Thoracic aorta (tissue), 2 donors: ENCODE results near the gene ATM. TPM values are rescaled to one million over a fixed set of nuclear protein-coding genes. Genes with fewer than 3 reads are reported as not detected.
"Not testable (repeated sequence)": the region's sequence is repeated elsewhere in the genome, so short reads cannot be mapped to it uniquely, and the experiment has no call there.

Source experiments
- ATAC-seq: fragments of 150-250 bp; one replicate; pipeline ENCODE4 v1.8.0; 2017; ENCODE audit warnings: low read depth; ENCODE audit not compliant: insufficient number of reproducible peaks, low FRiP score
- DNase-seq: peaks from one replicate; pipeline ENCODE4 v3.0.0-alpha.2; 2020; ENCODE audit warnings: low spot score
- H3K27ac ChIP-seq, 2 donors: fragments of 200-600 bp; sonication (generic); 1 replicate in 1 of 2; 2 replicates in 1 of 2; pipeline ENCODE4 v1.5.1; 2016; ENCODE audit warnings: mild to moderate bottlenecking in 2 of 2, moderate library complexity in 2 of 2
- H3K27me3 ChIP-seq: fragments of 200-600 bp; sonication (generic); replicated peaks from 2 replicates; pipeline ENCODE4 v1.6.0; 2016; ENCODE audit warnings: mild to moderate bottlenecking; ENCODE audit not compliant: insufficient read depth
- H3K36me3 ChIP-seq: fragments of 200-600 bp; sonication (generic); one replicate; pipeline ENCODE4 v1.5.1; 2016
- H3K4me1 ChIP-seq, 2 donors: fragments of 200-600 bp; sonication (generic); 1 replicate in 1 of 2; 2 replicates in 1 of 2; pipeline versions ENCODE4 v1.5.1 to v1.6.0; 2016; ENCODE audit warnings: low read depth in 2 of 2, mild to moderate bottlenecking in 1 of 2; ENCODE audit not compliant: control insufficient read depth in 1 of 2
- H3K4me3 ChIP-seq: fragments of 200-600 bp; sonication (generic); 2 replicates; pipeline ENCODE4 v1.5.1; 2016; ENCODE audit warnings: mild to moderate bottlenecking
- H3K9me3 ChIP-seq: fragments of 200-600 bp; sonication (generic); 2 replicates; pipeline ENCODE4 v1.5.1; 2016
- total RNA-seq, 2 donors: library from RNA; depleted of rRNA; stranded (reverse); fragments of >200 nt; gene quantifications; one replicate each; pipeline versions ENCODE4 v1.1.0 to v1.2.3, GENCODE V29; 2016
- TF ChIP-seq, protein P1 (sequence below): fragments of 200-600 bp; sonication (generic); IDR thresholded peaks from one replicate; pipeline ENCODE4 v1.5.1; 2019; ENCODE audit warnings: antibody characterized with exemption

ATM gene
- total RNA-seq, 2 donors from 2014 or later, result 70.4 to 85.1 TPM

DNA sequence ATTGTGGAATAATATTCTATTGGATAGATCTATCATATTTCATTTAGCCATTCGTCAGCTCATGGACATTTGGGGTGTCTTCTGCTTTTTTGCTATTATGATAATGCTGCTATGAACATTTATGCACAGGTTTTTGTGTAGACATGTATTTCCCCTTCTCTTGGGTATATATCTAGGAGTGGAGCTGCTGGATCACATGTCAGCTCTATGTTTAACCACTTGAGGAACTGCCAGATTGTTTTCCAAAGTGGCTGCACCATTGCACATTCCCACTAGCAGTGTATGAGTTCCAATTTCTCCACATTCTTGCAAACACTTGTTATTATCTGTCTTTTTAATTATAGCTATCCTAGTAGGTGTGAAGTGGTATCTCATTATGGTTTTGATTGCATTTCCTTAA is 169.5 kb downstream of the ATM start:
- ATAC-seq, result no peak
- TF ChIP-seq, protein P1, sequence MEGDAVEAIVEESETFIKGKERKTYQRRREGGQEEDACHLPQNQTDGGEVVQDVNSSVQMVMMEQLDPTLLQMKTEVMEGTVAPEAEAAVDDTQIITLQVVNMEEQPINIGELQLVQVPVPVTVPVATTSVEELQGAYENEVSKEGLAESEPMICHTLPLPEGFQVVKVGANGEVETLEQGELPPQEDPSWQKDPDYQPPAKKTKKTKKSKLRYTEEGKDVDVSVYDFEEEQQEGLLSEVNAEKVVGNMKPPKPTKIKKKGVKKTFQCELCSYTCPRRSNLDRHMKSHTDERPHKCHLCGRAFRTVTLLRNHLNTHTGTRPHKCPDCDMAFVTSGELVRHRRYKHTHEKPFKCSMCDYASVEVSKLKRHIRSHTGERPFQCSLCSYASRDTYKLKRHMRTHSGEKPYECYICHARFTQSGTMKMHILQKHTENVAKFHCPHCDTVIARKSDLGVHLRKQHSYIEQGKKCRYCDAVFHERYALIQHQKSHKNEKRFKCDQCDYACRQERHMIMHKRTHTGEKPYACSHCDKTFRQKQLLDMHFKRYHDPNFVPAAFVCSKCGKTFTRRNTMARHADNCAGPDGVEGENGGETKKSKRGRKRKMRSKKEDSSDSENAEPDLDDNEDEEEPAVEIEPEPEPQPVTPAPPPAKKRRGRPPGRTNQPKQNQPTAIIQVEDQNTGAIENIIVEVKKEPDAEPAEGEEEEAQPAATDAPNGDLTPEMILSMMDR, result no peak
- Histone ChIP-seq H3K4me3 (no peak overlapping the region), H3K27me3 (no peaks in the 10 kb centered on the region), H3K9me3 (no peaks in the 10 kb centered on the region), H3K4me1 (no peaks in the 10 kb centered on the region), H3K27ac (no peak overlapping the region), H3K36me3 (no peaks in the 10 kb centered on the region)
- no peak for DNase-seq

DNA sequence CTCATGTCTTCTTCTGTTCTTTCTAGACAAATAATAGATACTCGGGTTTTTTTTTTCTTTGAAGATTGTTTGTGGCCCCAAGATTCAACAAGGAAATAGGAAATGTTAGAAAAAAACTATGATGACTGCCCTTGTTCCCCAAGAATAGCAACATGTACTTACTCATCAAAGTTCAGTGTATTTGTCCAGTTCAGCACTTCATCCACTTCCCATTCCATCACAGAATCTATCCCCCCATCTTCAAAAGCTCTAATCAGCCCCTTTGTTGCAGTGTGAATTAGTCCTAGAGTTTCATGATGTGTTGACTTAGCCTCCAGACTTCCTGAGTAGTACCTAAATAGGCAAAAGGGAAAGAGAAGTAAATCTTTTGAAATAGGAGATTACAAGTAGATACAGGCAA is 170.2 kb downstream of the ATM start:
- Histone ChIP-seq H3K36me3 (no peaks in the 10 kb centered on the region), H3K9me3 (no peaks in the 10 kb centered on the region), H3K4me1 (no peaks in the 10 kb centered on the region), H3K27ac (no peak overlapping the region), H3K27me3 (no peaks in the 10 kb centered on the region), H3K4me3 (no peak overlapping the region)
- TF ChIP-seq, protein P1, result no peak
- DNase-seq (no peak), ATAC-seq (no peak)

DNA sequence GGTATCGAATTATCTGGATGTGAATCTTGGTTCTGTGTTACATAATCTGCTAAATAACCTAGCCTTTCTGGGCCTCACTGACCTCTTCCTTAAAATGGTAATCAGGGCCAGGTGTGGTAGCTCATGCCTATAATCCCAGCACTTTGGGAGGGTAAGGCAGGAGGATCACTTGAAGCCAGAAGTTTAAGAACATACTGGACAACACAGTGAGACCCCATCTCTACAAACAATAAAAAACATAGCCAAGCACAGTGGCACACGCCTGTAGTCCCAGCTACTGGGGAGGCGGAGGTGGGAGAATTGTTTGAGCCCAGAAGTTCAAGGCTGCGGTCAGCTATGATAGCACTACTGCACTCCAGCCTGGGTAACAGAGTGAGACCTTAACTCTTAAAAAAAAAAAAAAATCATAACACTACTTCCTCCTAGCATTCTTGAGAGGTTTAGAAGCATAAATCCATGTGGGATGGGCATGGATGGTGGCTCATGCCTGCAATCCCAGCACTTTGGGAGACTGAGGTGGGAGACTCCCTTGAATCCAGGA is 171.9 kb downstream of the ATM start:
- Histone ChIP-seq H3K27me3 (no peaks in the 10 kb centered on the region), H3K27ac (no peak overlapping the region), H3K36me3 (no peaks in the 10 kb centered on the region), H3K4me3 (no peak overlapping the region), H3K9me3 (no peaks in the 10 kb centered on the region), H3K4me1 (no peaks in the 10 kb centered on the region)
- DNase-seq (no peak), ATAC-seq (no peak)
- TF ChIP-seq, protein P1, result no peak

DNA sequence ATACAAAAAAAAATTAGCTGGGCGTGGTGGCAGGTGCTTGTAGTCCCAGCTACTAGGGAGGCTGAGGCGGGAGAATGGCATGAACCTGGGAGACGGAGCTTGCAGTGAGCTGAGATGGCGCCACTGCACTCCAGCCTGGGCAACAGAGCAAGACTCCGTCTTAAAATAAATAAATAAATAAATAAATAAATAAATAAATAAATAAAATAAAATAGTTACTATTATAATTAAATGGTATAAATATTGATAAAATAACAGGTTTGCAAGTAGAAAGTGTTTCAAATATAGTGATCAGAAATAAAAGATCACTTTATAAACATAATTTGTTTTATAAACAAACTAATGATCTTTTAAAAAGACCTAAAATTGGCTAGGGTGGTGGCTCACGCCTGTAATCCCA is 173.8 kb downstream of the ATM start:
- not testable (repeated sequence) for H3K4me1 ChIP-seq, H3K9me3 ChIP-seq, H3K27ac ChIP-seq, DNase-seq, H3K36me3 ChIP-seq, ATAC-seq, H3K27me3 ChIP-seq, H3K4me3 ChIP-seq

DNA sequence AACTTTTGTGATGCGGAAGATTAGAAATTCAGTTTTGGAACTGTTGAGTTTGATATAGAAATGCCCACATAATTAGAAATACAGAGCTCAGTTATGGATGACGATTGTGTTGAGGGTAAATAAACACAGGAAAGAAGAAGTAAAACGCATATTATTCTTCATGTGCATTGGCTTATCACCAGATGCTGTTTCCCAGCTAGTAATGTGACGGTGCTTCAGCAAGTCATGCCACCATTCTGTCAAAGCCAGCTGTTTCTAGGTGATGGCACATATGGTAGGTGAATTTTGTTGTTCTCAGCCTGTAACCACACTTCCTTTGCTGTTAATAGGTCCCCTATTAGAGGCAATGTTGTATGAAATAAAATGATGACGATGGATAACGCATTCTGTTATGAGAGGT is 175.6 kb downstream of the ATM start:
- ATAC-seq, result no peak
- TF ChIP-seq, protein P1, result no peak

DNA sequence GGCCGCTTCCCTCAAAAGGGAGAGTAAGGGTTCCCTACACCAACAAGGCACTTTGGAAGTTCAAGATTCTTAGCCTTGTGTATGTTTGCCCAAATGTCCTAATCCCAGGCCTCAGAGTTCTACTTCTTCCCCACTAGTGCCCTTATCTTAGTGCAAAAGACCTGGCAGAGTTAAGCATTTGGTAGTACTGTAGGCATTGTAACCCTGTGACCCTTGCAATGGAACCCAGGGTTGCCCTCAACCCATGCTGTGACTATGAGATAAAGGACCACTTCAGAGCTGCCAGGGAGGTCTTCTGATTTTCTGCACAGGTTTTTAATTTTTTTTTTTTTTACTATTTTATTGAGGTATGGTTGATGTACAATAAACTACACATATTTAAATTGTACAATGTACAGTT is 179.4 kb downstream of the ATM start:
- no peaks in the 10 kb centered on the region for H3K9me3 ChIP-seq
- TF ChIP-seq, protein P1, result no peak
- no peak overlapping the region for H3K27ac ChIP-seq
- no peak overlapping the region for H3K4me3 ChIP-seq
- no peaks in the 10 kb centered on the region for H3K27me3 ChIP-seq
- H3K4me1 ChIP-seq, result no peaks in the 10 kb centered on the region
- H3K36me3 ChIP-seq, result no peaks in the 10 kb centered on the region
- no peak for ATAC-seq
- no peak for DNase-seq

More for the DNA sequence above, 175.6 kb downstream of the ATM start:
- Histone ChIP-seq H3K27ac (no peak overlapping the region), H3K36me3 (no peaks in the 10 kb centered on the region), H3K27me3 (no peaks in the 10 kb centered on the region), H3K9me3 (no peaks in the 10 kb centered on the region), H3K4me1 (no peaks in the 10 kb centered on the region), H3K4me3 (no peak overlapping the region)
- DNase-seq, result no peak
